D721Med (cell line): Measurements from ENCODE around the gene SHB.

Experiments
- DNase-seq: peaks from one replicate; pipeline ENCODE4 v3.0.0; 2011; ENCODE audit warnings: low spot score; ENCODE audit not compliant: insufficient read length
- FAIRE-seq: peaks from 2 replicates; lab custom pipeline; 2011; peaks lifted over from hg19 to GRCh38; lab: Jason Lieb, UNC
- CTCF ChIP-seq: IDR thresholded peaks from 2 replicates; pipeline ENCODE4 v1.5.1; 2012; ENCODE audit warnings: mild to moderate bottlenecking, control low read depth; ENCODE audit not compliant: insufficient read depth; ENCODE audit errors: missing control alignments

The SHB gene

GRCh38 chr9:38057416-38058195 is 11.4 kb downstream of the SHB start:
- FAIRE-seq (no peak), DNase-seq (no peak)
- TF ChIP-seq CTCF: no peak

DNA sequence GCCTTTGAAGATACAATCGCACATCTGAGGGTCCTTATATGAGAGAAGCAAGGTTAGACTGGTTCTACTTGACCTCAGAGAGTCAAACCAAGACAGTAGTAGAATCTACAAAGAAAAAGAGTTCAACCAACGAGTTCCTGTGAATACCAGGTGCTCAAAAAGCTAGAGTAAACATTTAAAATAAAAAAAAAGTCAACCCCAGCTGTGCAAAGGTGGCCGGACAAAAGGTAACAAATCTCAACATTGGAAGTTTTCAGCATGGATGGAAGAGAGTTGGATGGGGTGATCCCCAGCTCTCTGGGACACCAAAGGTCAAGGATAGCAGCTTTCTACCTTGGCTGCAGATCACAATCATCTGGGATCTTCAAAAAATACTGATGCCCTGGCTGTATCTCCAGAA is 14.4 kb downstream of the SHB start:
- FAIRE-seq: no peak
- no peak for TF ChIP-seq CTCF

GRCh38 chr9:38053697-38054461 is 15.1 kb downstream of the SHB start:
- DNase-seq (no peak), FAIRE-seq (no peak)
- no peak for TF ChIP-seq CTCF

More for the DNA sequence above, 14.4 kb downstream of the SHB start:
- no peak for DNase-seq

DNA sequence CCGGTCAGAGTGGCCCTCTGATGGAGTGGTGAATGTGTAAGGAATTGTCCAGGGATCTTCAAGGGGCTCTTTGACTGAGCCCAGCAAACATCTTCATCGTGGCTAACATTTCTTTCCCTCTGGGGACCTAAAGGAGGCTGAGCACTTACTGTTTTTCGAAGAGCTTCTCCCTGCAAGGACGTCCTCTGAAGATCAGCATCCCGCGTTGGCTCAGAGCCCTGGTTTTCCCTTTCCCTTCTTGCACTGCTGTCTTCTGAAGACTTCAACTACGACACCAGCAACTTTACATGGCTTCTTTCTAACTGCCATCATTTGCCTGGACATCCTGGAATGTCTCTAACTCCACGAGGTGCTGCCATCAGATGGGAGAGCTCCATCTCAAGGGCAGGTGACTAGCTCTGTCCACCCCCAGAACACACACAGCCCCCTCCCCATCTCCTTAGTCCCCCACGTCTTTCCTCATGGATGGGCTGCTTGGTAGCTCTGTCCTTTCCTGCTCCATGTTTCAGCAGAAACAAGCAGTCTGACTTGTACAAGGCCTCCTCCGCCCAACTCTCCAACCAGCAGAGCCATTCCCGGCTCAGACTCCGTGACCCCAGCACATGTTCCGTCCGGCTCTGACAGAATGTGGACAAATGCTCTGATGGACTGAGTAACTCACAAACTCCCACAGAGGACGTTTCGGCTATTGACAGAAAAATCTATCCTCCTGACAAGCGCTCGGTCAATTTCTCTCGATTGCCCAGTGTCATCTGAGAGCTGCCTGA is 17.1 kb downstream of the SHB start:
- no peak for FAIRE-seq
- no peak for TF ChIP-seq CTCF
- no peak for DNase-seq

- FAIRE-seq (no peak), DNase-seq (no peak)
- TF ChIP-seq CTCF: no peak
Observed at GRCh38 chr9:38048316-38048969, 20.6 kb downstream of the SHB start.

- DNase-seq (no peak), FAIRE-seq (no peak)
- no peak for TF ChIP-seq CTCF
Observed at GRCh38 chr9:38047301-38048251, 21.5 kb downstream of the SHB start.
